CD4-positive, alpha-beta memory T cell (primary cell): Measurements from ENCODE around the gene LCN1. TPM values are rescaled to one million over a fixed set of nuclear protein-coding genes. Genes with fewer than 3 reads are reported as not detected.
"Not testable (repeated sequence)": the region's sequence is repeated elsewhere in the genome, so short reads cannot be mapped to it uniquely, and the experiment has no call there.

Source experiments
- CTCF ChIA-PET: fragments of 350-600 bp; sonication (Branson Sonifier 250); formaldehyde crosslinking; loops from one replicate; lab custom pipeline; 2021; ENCODE audit warnings: inconsistent platforms; ENCODE audit not compliant: partially characterized antibody; lab: Charles Lee
- POLR2A ChIA-PET: fragments of 350-600 bp; sonication (Branson Sonifier 250); formaldehyde crosslinking; loops from one replicate; lab custom pipeline; 2021; ENCODE audit not compliant: partially characterized antibody; lab: Charles Lee
- DNase-seq, 5 donors: peaks; one replicate each; pipeline versions ENCODE4 v3.0.0 to v3.0.0-alpha.2; 2020 to 2022; ENCODE audit warnings: mixed read lengths in 1 of 5
- H3K27ac ChIP-seq: one replicate; pipeline ENCODE4 v1.7.0; 2013; ENCODE audit warnings: low read depth, low read length
- H3K27me3 ChIP-seq: 2 replicates; pipeline ENCODE4 v1.7.0; 2013; ENCODE audit warnings: mild to moderate bottlenecking, low read length, moderate library complexity; ENCODE audit not compliant: insufficient read depth
- H3K36me3 ChIP-seq: 2 replicates; pipeline ENCODE4 v1.7.0; 2013; ENCODE audit warnings: mild to moderate bottlenecking, low read length, moderate library complexity; ENCODE audit not compliant: insufficient read depth
- H3K4me1 ChIP-seq: 2 replicates; pipeline ENCODE4 v1.7.0; 2013; ENCODE audit warnings: mild to moderate bottlenecking, low read length, moderate library complexity; ENCODE audit not compliant: insufficient read depth
- H3K4me3 ChIP-seq, 2 donors: one replicate each; pipeline ENCODE4 v1.7.0; 2013; ENCODE audit warnings: low read length in 2 of 2, mild to moderate bottlenecking in 1 of 2
- H3K9me3 ChIP-seq, 2 donors: one replicate each; pipeline ENCODE4 v1.7.0; 2013; ENCODE audit warnings: low read length in 2 of 2, control low read depth in 1 of 2; ENCODE audit not compliant: control insufficient read depth in 1 of 2
- H3K27ac Mint-ChIP-seq, 7 donors: one replicate each; pipeline ENCODE4 v1.8.0; 2020 to 2021; ENCODE audit warnings: mixed read lengths in 7 of 7, mild to moderate bottlenecking in 6 of 7, inconsistent platforms in 3 of 7, moderate library complexity in 3 of 7
- H3K27me3 Mint-ChIP-seq, 2 donors: one replicate each; pipeline ENCODE4 v1.8.0; 2020 to 2021; ENCODE audit warnings: mixed read lengths in 2 of 2
- H3K36me3 Mint-ChIP-seq, 2 donors: one replicate each; pipeline ENCODE4 v1.8.0; 2020 to 2021; ENCODE audit warnings: mixed read lengths in 2 of 2, inconsistent platforms in 1 of 2, mild to moderate bottlenecking in 1 of 2
- H3K4me1 Mint-ChIP-seq, 4 donors: one replicate each; pipeline ENCODE4 v1.8.0; 2020 to 2021; ENCODE audit warnings: mixed read lengths in 4 of 4, mild to moderate bottlenecking in 1 of 4
- H3K4me3 Mint-ChIP-seq, 8 donors: one replicate each; pipeline ENCODE4 v1.8.0; 2020 to 2021; ENCODE audit warnings: mixed read lengths in 8 of 8, mild to moderate bottlenecking in 7 of 8, moderate library complexity in 6 of 8, inconsistent platforms in 3 of 8
- H3K9me3 Mint-ChIP-seq, 8 donors: one replicate each; pipeline ENCODE4 v1.8.0; 2020 to 2021; ENCODE audit warnings: mixed read lengths in 8 of 8, mild to moderate bottlenecking in 5 of 8, inconsistent platforms in 3 of 8, moderate library complexity in 1 of 8
- intact Hi-C: fragments of 100-400 bp; cut with micrococcal nuclease; formaldehyde crosslinking; loops from one replicate; pipeline ENCODE4 v1.15.1; 2023
- polyA plus RNA-seq, 2 donors: library from polyadenylated mRNA; unstranded; fragments of 300-500 nt; fragmentation: Illumina TruSeq; gene quantifications; one replicate each; pipeline ENCODE4 v1.2.3, GENCODE V29; 2021
- total RNA-seq, 2 experiments: library from RNA; stranded (reverse); gene quantifications; one replicate each; pipeline ENCODE4 v1.2.3, GENCODE V29; 2021

Gene LCN1
- total and polyA plus RNA-seq, 4 experiments from 2014 or later: not detected

DNA sequence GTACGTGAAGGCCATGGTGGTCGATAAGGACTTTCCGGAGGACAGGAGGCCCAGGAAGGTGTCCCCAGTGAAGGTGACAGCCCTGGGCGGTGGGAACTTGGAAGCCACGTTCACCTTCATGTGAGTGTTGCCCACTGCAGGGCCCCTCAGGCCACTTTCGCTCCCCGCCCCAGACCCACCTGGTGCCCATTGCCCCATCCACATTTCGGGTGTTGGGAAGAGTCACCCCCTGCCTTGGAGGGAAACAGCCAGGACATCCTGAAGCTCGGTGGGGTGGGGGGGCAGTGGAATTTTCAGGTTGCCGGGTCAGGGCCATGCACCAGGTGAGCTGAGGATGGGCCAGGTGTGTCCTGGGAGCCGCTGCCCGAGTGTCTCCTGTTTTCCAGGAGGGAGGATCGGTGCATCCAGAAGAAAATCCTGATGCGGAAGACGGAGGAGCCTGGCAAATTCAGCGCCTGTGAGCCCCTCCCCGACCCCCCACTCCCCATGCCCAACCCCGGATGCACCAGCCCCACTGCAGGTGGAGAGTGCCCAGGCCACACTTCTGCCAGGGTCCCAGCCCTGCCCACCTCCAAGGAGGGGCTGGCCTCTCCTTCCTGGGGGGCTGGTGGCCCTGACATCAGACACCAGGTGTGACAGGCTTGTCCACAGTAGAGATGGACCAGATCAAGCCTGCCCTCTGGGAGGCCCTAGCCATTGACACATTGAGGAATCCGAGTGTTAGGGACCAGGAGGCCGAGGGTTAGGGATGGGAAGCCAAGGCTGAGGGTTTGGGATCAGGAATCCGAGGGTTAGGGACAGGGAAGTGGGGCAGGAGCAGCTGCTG is 25.8 kb downstream of the LCN1 start:
- not testable (repeated sequence) for H3K36me3 ChIP-seq

DNA sequence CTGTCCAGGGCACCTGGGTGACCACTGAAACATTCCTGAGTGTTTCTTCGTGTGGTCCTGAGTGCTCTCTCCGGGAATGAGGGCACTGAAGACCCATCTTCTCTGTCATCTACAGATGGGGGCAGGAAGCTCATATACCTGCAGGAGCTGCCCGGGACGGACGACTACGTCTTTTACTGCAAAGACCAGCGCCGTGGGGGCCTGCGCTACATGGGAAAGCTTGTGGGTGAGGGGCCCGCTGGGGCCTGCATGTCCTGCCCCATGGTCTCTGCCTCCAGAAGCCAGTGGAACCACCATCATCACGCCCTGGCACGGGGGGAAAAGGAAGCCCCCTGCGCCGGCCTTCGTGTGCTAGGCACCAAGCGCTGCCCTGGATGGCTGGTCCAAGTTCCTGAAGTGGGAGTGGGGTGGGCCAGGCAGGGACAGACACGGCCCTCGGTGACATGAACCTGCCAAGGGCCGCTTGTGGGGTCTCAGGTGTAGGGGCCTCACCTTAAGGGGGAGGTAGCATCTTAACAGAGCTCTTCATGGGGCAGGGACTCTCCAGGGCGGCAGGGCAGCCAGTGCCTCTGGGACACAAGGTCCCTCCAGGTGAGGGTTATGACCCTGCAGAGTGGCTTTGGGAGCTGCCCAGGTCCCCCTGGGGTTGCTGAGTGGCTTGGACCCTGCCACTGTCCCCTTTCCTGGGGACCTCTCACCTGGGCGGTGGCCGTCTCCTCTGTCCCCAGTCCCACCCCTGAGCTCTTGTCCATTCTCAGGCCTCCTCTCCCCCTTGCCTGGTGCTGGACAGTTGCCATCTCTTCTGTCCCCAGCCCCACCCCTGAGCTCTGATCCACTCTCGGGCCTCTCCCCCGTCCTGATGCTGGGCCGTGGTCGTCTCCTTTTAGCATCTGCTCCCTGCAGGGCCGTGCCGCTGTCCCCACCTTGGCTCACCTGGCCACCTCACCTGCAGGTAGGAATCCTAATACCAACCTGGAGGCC is 26.8 kb downstream of the LCN1 start:
- Mint-ChIP-seq H3K27ac (no peak overlapping the region), H3K4me1 (no peaks in the 10 kb centered on the region), H3K27me3 (peaks cover 5 to 6% of the 10 kb centered on the region in 2 donors), H3K36me3 (no peaks in the 10 kb centered on the region), H3K9me3 (peaks cover 0 to 1% (median 0%) of the 10 kb centered on the region in 8 donors), H3K4me3 (no peak overlapping the region)
- POLR2A ChIA-PET: no interaction called here
- no peaks in the 10 kb centered on the region for H3K27me3 ChIP-seq
- H3K4me3 ChIP-seq: no peak overlapping the region
- H3K9me3 ChIP-seq: no peaks in the 10 kb centered on the region
- no peak for DNase-seq
- intact Hi-C loops: no loop called here
- H3K4me1 ChIP-seq: no peaks in the 10 kb centered on the region
- no peak overlapping the region for H3K27ac ChIP-seq
- CTCF ChIA-PET: no interaction called here
- H3K36me3 ChIP-seq: no peaks in the 10 kb centered on the region

More for the DNA sequence above, 25.8 kb downstream of the LCN1 start:
- H3K4me1 Mint-ChIP-seq, H3K9me3 Mint-ChIP-seq, POLR2A ChIA-PET, H3K27me3 ChIP-seq, intact Hi-C loops, H3K27ac Mint-ChIP-seq, H3K4me3 ChIP-seq, CTCF ChIA-PET, H3K4me1 ChIP-seq, DNase-seq, H3K27ac ChIP-seq, H3K27me3 Mint-ChIP-seq, H3K36me3 Mint-ChIP-seq, H3K4me3 Mint-ChIP-seq, H3K9me3 ChIP-seq: not testable (repeated sequence)

DNA sequence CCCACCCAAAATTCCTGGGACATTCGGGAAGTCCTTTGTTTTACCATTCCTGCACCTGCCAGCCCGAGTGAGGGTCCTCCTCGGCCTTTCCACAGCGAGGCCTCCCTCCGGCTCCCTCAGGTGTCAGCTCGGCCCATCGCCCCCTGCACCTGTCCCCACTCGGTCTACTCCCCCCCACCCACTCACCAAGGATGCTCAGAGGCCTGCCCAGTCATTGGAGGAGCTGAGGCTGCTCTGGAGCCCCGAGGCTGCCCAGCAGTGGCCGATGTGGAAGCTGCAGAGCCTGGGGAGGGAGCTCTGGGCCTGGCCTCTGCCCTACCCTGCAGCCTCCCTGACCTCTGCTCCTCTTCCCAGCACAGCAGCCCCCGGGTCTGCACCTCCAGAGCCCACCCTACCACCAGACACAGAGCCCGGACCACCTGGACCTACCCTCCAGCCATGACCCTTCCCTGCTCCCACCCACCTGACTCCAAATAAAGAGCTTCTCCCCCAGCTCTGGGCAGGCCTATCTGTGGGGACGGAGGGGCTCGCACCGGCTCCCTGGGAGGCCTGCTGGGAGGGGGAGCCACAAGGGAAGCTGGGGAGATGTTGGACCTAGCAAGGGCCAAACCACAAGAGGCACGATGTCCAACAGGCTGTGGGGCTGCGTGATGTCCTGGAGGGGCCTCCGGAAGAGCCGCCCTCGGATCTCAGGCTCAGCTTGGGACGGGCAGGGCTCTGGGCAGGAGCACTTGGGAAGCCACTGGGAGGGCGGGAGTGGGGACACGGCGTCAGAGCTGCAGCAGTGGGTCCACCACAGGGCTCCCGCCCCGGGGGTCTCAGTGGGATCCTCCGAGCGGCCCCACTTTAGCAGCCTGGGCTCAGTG is 28.5 kb downstream of the LCN1 start:
- DNase-seq, H3K9me3 Mint-ChIP-seq, H3K27ac Mint-ChIP-seq, CTCF ChIA-PET, H3K4me1 Mint-ChIP-seq, H3K27me3 Mint-ChIP-seq, H3K27ac ChIP-seq, H3K4me3 Mint-ChIP-seq, H3K9me3 ChIP-seq, H3K4me3 ChIP-seq, H3K4me1 ChIP-seq, intact Hi-C loops, H3K27me3 ChIP-seq, H3K36me3 Mint-ChIP-seq, POLR2A ChIA-PET, H3K36me3 ChIP-seq: not testable (repeated sequence)

DNA sequence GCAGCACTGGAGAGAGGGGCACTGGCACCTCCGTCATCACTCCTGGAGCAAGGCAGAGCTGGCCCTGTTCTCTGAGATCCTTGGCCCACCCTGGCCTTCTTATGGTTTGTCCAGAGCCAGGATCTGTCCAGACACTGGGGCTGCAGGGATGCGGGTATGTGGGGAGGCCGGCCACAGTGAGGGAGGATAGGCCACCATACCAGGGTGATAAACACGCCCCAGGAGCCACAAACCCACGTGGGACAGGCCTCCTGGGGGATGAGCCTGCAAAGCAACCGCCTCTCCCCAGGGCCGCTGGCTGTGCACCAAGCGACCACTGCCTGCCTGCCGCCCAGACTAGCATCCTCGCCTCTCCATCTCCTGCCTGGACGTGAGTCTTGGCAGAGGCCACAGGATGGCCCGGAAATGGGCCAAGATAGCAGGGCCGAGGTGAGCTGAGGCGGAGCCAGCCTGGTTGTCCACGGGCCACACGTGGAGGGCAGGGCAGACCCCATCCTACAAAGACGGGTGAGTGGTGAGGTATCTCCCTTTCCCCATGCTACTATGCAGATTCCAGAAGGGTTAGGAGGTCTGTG is 29.2 kb downstream of the LCN1 start:
- Mint-ChIP-seq H3K36me3 (no peaks in the 10 kb centered on the region), H3K4me1 (no peaks in the 10 kb centered on the region), H3K4me3 (no peak overlapping the region), H3K27me3 (peaks cover 0 to 1% of the 10 kb centered on the region in 2 donors), H3K9me3 (peaks cover 0 to 6% (median 0%) of the 10 kb centered on the region in 8 donors), H3K27ac (no peak overlapping the region)
- intact Hi-C loops: no loop called here
- Histone ChIP-seq H3K4me1 (no peaks in the 10 kb centered on the region), H3K27ac (no peak overlapping the region), H3K27me3 (no peaks in the 10 kb centered on the region), H3K36me3 (no peaks in the 10 kb centered on the region), H3K4me3 (no peak overlapping the region), H3K9me3 (no peaks in the 10 kb centered on the region)
- ChIA-PET POLR2A (no interaction called here), CTCF (no interaction called here)
- no peak for DNase-seq

DNA sequence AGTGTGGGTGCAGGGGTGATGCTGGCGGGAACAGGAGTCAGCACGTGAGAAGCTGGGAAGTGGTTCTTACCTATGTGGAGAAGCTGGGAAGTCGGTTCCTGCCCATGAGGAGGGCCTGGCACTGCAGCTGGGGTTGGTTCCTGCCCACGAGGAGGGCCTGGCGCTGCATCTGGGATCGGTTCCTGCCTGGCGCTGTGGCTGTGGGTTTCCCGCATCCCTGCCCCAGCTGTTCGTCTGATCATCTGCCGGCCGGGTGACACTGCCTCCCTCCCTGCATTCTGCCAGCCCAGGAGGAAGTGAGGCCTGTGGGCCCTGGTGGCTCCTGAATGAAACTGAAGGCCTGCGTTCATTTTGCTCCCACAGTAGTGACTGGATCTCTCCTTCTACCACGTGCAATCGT is 29.8 kb downstream of the LCN1 start:
- no peaks in the 10 kb centered on the region for H3K4me1 Mint-ChIP-seq
- no peaks in the 10 kb centered on the region for H3K36me3 ChIP-seq
- ChIA-PET CTCF (no interaction called here), POLR2A (no interaction called here)
- H3K9me3 ChIP-seq: no peaks in the 10 kb centered on the region
- H3K4me3 Mint-ChIP-seq: no peak overlapping the region
- DNase-seq: no peak
- H3K27ac ChIP-seq: no peak overlapping the region
- no peaks in the 10 kb centered on the region for H3K4me1 ChIP-seq
- H3K9me3 Mint-ChIP-seq: peaks cover 0 to 10% (median 0%) of the 10 kb centered on the region in 8 donors
- no peaks in the 10 kb centered on the region for H3K36me3 Mint-ChIP-seq
- H3K27ac Mint-ChIP-seq: peak overlapping the region in 1 of 7 donors; percentile 74
- peaks cover 0 to 1% of the 10 kb centered on the region in 2 donors for H3K27me3 Mint-ChIP-seq
- no peaks in the 10 kb centered on the region for H3K27me3 ChIP-seq
- no peak overlapping the region for H3K4me3 ChIP-seq
- intact Hi-C loops: no loop called here

DNA sequence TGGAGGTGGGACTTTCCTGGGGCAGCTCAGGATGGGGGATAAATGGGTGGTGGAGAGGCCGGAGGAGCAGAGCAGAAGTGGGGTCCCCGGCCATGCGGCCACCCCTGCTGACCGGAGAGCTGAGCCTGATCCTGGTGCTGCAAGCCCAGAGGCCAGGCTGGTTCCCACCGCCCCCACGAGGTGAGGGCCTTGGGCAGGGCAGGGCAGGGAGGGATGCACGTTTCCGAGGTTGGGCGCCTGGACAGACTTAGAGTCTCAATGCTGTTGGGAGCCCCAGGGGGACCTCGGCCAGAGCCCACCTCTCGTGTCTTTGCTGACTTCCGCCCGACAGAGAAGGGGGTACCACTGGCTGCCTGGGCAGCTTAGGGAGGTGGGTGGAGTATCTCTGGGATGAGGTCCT is 30.2 kb downstream of the LCN1 start:
- no peak overlapping the region for H3K4me3 ChIP-seq
- Mint-ChIP-seq H3K4me1 (no peaks in the 10 kb centered on the region), H3K9me3 (peaks cover 0 to 14% (median 0%) of the 10 kb centered on the region in 8 donors), H3K27ac (peak overlapping the region in 1 of 7 donors; percentile 74), H3K27me3 (peaks cover 0 to 1% of the 10 kb centered on the region in 2 donors), H3K4me3 (no peak overlapping the region), H3K36me3 (no peaks in the 10 kb centered on the region)
- no peaks in the 10 kb centered on the region for H3K4me1 ChIP-seq
- DNase-seq: no peak
- intact Hi-C loops: no loop called here
- POLR2A ChIA-PET: no interaction called here
- no peak overlapping the region for H3K27ac ChIP-seq
- H3K27me3 ChIP-seq: no peaks in the 10 kb centered on the region
- CTCF ChIA-PET: no interaction called here
- H3K9me3 ChIP-seq: no peaks in the 10 kb centered on the region
- no peaks in the 10 kb centered on the region for H3K36me3 ChIP-seq
